HG03175 (cell line): Measurements from ENCODE around the gene ARMC9.
A peak's percentile ranks its signal among the peaks of the same experiment; 100 is the strongest.
"Not testable (repeated sequence)": the region's sequence is repeated elsewhere in the genome, so short reads cannot be mapped to it uniquely, and the experiment has no call there.

Source experiments
- ATAC-seq: cut with Tn5 transposase; IDR thresholded peaks from one replicate; pipeline ENCODE4 v1.9.1; 2021; ENCODE audit warnings: mild to moderate bottlenecking, moderate library complexity; ENCODE audit not compliant: unreplicated experiment

The ARMC9 gene

GRCh38 chr2:231357931-231358330, 159.5 kb downstream of the ARMC9 start:
- ATAC-seq = no peak

- no peak for ATAC-seq
Observed at GRCh38 chr2:231359441-231359840, 161.0 kb downstream of the ARMC9 start.

GRCh38 chr2:231359948-231360347, 161.5 kb downstream of the ARMC9 start:
- ATAC-seq = no peak

- ATAC-seq = no peak
Observed at GRCh38 chr2:231360401-231360800, 162.0 kb downstream of the ARMC9 start.

- no peak for ATAC-seq
Observed at GRCh38 chr2:231360881-231361371, 162.5 kb downstream of the ARMC9 start.

GRCh38 chr2:231361701-231362554, 163.5 kb downstream of the ARMC9 start:
- peak; percentile 97 for ATAC-seq

- peak; percentile 5 for ATAC-seq
Observed at GRCh38 chr2:231362555-231363184, 164.2 kb downstream of the ARMC9 start.

GRCh38 chr2:231364061-231364460, 165.6 kb downstream of the ARMC9 start:
- ATAC-seq = no peak

GRCh38 chr2:231364961-231365810, 166.8 kb downstream of the ARMC9 start:
- ATAC-seq = no peak

- no peak for ATAC-seq
Observed at GRCh38 chr2:231367178-231367577, 168.7 kb downstream of the ARMC9 start.

GRCh38 chr2:231369580-231370428, 171.4 kb downstream of the ARMC9 start:
- no peak for ATAC-seq

GRCh38 chr2:231370429-231370748, 172.0 kb downstream of the ARMC9 start:
- no peak for ATAC-seq

- no peak for ATAC-seq
Observed at GRCh38 chr2:231370749-231371429, 172.5 kb downstream of the ARMC9 start.

GRCh38 chr2:231371430-231372054, 173.1 kb downstream of the ARMC9 start:
- no peak for ATAC-seq

- ATAC-seq = no peak
Observed at GRCh38 chr2:231372326-231372725, 173.9 kb downstream of the ARMC9 start.

GRCh38 chr2:231373184-231373583, 174.8 kb downstream of the ARMC9 start:
- ATAC-seq = no peak

GRCh38 chr2:231373786-231374349, 175.4 kb downstream of the ARMC9 start:
- ATAC-seq = no peak

- no peak for ATAC-seq
Observed at GRCh38 chr2:231374771-231375170, 176.3 kb downstream of the ARMC9 start.

- ATAC-seq = not testable (repeated sequence)
Observed at GRCh38 chr2:231375994-231376615, 177.7 kb downstream of the ARMC9 start.
